NCI-H128 (cell line): ENCODE results near the gene SULT1A3.
"Not testable (repeated sequence)": the region's sequence is repeated elsewhere in the genome, so short reads cannot be mapped to it uniquely, and the experiment has no call there.

Experiments
- DNase-seq: peaks from one replicate; lab custom pipeline; 2025; ENCODE audit not compliant: unreplicated experiment; lab: John Stamatoyannopoulos, UW

Gene SULT1A3

GRCh38 chr16:30186782-30187555, 12.1 kb upstream of the SULT1A3 start:
- no peak for DNase-seq

GRCh38 chr16:30187556-30187865, 11.5 kb upstream of the SULT1A3 start:
- no peak for DNase-seq

- no peak for DNase-seq
These were observed 11.0 kb upstream of the SULT1A3 start for GRCh38 chr16:30187971-30188561.

GRCh38 chr16:30191158-30191557, 7.9 kb upstream of the SULT1A3 start:
- not testable (repeated sequence) for DNase-seq

DNA sequence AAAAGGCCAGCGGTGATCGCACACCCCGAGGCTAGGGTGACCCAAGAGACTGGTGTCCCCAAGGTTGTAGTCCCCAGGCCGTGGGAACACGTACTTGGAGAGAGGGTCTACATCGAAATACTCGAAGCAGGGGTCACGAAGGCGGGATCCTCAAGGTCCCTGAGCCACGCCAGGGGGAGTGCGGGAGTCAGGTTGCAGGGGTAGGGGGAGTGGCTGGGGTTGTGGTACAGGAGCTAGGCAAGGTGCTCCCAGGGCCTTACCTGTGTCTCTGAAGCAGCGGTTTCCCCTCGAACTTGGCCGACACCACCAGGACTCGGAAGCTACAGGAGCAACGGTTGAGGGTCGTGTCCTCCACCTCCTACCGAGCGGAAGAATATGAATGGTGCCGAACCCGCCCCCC, 6.0 kb upstream of the SULT1A3 start:
- DNase-seq: not testable (repeated sequence)

GRCh38 chr16:30193615-30194014, 5.4 kb upstream of the SULT1A3 start, which contains the start of the genes BOLA2B and SLX1A:
TSS of gene BOLA2B (minus strand) at chr16:30193666. CDS start at chr16:30193595, 71 bp downstream.
TSS of gene SLX1A (plus strand) at chr16:30193875. CDS start at chr16:30194085, 210 bp downstream.
- not testable (repeated sequence) for DNase-seq

- DNase-seq: not testable (repeated sequence)
These were observed 4.7 kb upstream of the SULT1A3 start for GRCh38 chr16:30194172-30194925.

- DNase-seq: not testable (repeated sequence)
These were observed 2.1 kb upstream of the SULT1A3 start for GRCh38 chr16:30197001-30197400.

DNA sequence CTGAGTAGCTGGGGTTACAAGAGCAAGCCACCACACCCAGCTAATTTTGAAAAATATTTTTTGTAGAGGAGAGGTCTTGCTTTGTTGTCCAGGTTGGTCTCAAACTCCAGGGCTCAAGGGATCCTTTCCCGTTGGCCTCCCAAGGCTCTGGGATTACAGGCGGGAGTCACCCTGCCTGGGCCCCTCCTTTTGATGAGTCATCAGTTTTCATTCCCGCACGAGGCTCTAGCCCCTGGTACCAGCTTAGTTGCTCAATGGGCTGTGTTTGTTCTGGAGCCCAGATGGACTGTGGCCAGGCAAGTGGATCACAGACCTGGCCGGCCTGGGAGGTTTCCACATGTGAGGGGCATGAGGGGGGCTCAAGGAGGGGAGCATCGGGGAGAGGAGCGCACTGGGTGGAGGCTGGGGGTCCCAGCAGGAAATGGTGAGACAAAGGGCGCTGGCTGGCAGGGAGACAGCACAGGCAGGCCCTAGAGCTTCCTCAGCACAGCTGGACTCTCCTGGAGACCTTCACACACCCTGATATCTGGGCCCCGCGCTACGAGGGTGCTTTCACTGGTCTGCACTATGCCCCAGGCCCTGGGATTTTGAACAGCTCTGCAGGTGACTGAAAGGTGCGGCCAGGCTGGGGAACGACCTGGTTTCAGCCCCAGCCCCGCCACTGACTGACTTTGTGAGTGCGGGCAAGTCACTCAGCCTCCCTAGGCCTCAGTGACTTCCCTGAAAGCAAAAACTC, 721 bp downstream of the SULT1A3 start:
- not testable (repeated sequence) for DNase-seq

DNA sequence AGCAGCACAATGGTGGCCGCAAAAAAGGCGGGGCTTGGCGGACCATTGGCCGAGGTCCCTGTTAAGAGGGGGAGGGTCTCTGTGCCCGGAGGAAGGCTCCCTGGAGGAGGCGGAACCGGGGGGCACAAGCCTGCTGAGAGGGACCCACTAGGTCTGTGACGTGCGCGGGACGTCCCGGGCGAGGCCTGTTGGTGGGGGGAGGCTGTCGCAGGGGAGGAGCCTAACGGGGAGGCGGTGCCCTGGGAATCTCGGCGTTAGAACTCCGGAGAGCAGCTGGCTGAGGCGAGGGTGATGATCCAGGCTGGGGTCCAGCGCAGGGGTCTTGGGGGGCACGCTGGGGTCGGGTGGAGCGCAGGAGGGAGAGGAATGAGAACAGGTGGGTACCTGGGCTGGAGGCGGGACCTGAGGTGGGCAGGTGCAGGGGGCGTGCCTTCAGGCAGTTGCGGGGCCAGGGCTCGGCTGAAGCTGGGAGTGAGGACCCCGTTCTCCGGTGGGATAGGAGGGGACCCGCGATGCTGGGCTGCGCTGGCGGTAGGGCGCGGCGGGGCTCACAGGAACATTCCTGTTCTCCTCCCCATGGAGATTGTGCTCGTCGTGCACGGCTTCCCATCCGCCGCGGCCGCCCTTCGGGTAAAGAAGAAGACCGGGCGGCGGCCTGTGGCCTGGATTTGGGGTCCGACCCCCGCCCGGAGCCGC, 6.6 kb downstream of the SULT1A3 start:
- DNase-seq: not testable (repeated sequence)

GRCh38 chr16:30206252-30206651, 7.2 kb downstream of the SULT1A3 start:
- DNase-seq: not testable (repeated sequence)

GRCh38 chr16:30207063-30207704, 8.1 kb downstream of the SULT1A3 start:
- not testable (repeated sequence) for DNase-seq

DNA sequence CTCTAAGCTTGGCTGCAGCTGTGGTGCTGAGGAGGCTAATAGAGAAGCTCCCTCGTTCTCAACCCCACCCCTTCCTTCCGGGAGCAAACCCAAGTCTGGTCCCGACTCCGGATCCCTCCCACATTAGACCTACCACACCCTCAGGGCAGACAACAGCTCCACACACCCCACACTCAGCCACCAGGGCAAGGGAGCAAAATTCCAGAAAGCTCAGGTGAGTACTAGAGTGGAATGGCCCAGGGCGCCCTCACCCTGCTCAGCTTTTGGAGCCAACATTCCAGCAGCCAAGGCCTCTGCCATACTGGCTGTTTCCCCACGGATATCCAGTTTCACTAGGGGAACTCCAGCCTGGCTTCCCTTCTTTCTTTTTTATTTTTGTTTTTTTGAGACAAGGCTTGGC, 10.0 kb downstream of the SULT1A3 start:
- not testable (repeated sequence) for DNase-seq

GRCh38 chr16:30211414-30211813, 12.4 kb downstream of the SULT1A3 start:
- DNase-seq: not testable (repeated sequence)

- not testable (repeated sequence) for DNase-seq
These were observed 18.0 kb downstream of the SULT1A3 start for GRCh38 chr16:30217082-30217481.

GRCh38 chr16:30248379-30248778, 49.3 kb downstream of the SULT1A3 start, which contains the start of gene NPIPB13:
TSS of gene NPIPB13 (minus strand) at chr16:30248479. CDS start at chr16:30245573, 2,906 bp downstream.
- DNase-seq: not testable (repeated sequence)
